HG03060 (cell line): ENCODE data around the gene URI1.
"Not testable (repeated sequence)": the region's sequence is repeated elsewhere in the genome, so short reads cannot be mapped to it uniquely, and the experiment has no call there.

Experiments used
- ATAC-seq: cut with Tn5 transposase; IDR thresholded peaks from one replicate; pipeline ENCODE4 v1.9.1; 2021; ENCODE audit warnings: low read depth, moderate number of reproducible peaks; ENCODE audit not compliant: unreplicated experiment

URI1 gene

GRCh38 chr19:30011051-30011578 is 69.1 kb downstream of the URI1 start:
- ATAC-seq: no peak

DNA sequence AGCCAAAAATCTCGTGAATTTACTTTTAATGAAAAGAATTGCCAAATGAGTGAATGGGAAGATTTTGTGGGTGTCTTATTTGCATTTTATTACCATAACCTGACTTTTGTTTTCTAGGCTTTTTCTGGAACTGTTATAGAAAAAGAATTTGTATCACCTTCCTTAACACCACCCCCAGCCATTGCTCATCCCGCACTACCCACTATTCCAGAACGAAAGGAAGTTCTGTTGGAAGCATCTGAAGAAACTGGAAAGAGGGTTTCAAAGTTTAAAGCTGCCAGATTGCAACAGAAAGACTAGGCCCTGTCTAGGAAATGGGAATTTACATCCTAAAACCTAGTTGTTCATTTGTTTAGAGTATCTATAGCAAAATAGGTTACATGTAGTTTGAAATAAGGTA is 72.7 kb downstream of the URI1 start:
- ATAC-seq: no peak

DNA sequence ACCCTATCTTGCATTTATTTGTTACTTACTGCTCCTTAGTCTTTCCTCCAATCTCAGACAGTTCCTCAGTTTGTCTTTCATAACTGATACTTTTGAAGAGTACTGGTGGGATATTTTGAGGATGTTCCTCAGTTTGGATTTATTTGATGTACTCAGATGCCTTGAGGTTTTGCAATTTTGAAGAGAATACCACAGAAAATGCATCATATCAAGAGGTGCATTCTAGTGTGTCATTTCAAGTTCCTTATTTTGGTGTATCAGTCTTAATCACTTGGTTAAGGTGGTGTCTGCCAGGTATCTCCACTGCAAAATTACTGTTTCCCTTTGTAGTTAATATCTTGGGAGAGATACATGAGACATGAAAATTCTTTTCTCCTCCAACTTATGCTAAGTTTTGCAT is 75.1 kb downstream of the URI1 start:
- peak; percentile 67 for ATAC-seq

- ATAC-seq: no peak
Measured at GRCh38 chr19:30020189-30020588, 78.2 kb downstream of the URI1 start.

DNA sequence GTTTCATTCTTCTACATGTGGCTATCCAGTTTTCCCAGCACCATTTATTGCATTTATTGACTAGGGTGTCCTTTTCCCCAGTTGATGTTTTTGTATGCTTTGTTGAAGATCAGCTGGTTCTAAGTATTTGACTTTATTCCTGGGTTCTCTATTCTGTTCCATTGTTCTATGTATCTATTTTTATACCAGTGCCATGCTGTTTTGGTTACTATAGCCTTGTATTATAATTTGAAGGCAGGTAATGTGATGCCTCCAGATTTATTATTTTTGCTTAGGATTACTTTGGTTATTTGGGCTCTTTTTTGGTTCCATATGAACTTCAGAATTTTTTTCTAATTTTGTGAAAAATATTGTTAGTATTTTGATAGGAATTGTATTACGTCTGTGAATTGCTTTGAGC is 80.6 kb downstream of the URI1 start:
- no peak for ATAC-seq

- ATAC-seq: no peak
Measured at GRCh38 chr19:30023330-30023729, 81.3 kb downstream of the URI1 start.

- no peak for ATAC-seq
Measured at GRCh38 chr19:30024091-30024490, 82.1 kb downstream of the URI1 start.

DNA sequence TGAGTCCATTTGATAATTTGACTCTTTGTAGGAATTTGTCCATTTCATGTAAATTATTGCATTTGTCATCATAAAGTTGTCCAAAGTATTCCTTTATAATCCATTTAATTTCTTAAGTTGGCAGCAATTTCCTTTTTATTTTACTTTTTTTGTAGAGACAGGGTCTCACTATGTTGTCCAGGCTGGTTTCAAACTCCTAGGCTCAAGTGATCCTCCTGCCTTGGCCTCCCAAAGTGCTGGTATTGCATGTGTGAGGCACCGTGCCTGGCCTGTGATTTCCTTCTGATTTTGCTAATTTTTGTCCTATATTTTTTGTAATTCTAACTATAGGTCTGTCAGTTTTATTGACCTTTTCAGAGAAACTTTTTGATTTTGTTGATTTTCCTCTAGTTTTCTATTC is 84.9 kb downstream of the URI1 start:
- ATAC-seq: no peak

DNA sequence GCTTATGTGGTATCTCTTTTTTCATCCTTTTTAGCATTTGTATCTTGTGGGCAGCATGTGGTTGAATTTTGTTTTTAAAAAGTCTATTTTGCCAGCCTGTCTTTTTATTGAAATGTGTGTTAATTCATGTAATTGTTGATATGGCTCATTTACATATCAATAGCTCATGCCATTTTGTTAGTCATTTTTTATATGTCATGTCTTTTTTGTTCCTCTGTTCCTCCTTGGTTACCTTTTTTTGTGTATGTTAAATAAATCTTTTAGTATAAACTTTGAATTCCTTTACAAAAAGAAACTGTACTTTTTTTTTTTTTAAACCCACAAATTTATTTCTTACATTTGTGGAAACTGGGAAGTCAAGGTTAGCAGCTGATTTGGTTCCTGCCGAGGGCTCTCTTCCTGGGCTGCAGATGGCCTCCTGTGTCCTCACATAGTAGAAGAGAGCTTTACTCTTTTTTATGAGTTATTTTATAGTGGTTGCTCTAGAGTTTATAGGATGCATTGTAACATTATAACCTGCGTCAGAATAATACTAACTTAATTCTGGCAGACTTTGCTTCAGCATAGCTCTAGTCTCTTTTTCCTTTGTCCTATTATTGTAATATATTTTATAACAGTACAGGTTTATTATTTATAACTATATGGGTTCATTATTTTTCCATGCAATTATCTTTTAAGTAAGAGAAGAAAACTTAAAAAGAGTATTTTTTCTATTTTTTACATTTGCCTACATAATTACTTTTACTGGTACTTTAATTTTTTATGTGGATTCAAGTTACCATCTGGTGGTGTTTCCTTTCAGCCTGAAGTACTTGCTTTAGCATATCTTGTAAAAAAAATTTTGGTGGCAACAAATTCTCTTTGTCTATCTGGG is 86.3 kb downstream of the URI1 start:
- ATAC-seq: no peak

- no peak for ATAC-seq
Measured at GRCh38 chr19:30028992-30029343, 86.9 kb downstream of the URI1 start.

DNA sequence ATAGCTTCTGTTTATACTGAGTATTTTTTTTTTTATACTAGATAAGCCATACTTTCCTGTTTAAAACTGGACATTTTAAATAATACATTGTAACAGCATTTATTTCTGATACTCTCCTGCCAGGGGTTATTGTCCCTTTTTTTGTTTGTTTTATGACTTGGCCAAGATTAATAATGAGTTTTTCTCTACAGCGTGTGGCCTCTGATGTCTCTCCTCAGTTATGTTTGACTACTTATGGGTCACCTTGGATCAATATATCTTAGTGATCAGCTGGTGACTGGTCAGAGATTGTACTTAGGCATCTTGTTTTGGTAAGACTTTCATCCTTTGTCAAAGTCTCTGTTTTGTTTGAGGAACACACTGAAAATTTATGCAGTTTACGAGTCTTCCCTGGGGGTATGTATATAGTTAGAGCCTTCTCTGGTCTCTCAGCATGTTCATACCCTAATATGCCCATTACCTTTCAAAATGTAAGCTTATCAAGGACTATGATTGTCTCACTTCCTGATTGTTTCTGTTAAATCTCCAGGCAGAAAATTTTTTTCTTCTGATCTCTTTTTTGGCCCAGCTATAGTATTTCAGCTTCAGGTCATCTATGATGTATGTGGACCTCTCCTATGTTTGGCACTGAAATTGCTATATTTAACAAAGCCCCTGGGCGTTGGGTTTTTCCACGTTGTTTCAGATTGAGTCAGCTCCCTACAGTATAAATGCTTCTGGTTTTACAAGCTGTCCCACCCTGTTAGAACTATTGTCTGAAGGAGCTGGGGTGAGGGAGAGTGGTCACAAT is 87.9 kb downstream of the URI1 start:
- peak; percentile 57 for ATAC-seq

DNA sequence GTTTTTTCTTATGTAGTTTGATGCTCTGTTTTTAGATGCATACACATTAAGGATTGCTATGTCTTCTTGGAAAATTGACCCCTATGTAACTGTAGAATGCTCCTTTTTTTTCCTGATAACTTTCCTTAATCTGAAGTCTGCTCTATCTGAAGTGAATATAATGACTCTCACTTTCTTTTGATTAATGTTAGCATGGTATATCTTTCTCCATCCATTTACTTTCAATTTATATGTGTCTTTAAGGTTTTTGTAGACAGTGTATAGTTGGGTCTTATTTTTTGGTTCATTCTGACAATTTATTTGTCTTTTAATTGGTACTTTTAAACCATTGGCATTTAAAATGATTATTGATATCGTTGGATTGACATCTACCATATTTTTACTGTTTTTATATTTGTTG is 92.3 kb downstream of the URI1 start:
- no peak for ATAC-seq

DNA sequence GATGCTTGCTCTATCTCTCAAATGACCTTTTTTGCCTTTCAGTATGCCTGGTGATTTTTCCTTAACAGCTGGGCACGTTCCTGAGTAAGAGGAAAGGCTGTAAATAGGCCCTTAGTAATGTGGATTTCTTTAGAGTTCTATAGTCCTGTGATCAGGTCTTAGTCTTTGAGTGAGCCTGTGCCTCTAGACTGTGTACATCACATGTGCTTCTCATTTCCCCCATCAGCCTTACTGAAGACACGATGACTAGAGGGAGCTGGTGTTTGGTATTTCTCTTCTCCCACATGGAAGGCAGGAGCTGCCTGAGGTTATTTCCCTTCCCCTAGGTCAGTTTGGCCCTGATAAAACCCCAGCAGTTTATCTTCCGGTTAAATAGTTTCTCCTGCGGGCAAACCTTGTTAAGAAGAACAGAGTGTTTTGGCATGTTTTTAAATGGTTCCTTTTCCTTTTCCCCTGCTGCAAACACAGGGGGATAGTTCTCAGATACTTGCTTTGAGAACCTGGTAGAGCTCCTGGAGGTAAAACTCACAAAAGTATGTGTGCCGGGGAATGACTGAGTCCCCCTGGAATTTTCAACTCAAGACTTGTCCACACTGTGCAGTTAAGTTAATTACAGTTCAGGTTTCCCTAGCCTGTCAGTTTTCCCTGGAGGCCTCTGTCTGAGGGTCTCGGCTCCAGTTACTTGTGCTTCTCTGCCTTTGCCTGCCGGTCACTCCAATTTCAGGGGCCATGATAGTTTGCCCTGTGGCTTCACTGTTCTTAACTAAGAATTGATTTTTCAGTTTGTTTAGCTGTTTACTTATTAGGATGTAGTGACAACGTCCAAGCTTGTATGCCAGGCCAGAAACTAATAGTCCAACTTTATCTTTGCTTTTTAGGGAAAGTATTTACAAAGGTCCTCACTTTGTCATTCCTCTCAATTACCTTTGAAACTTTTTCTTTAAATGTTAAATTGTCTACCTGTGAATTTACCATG is 94.4 kb downstream of the URI1 start:
- no peak for ATAC-seq

- ATAC-seq: no peak
Measured at GRCh38 chr19:30037835-30038234, 95.8 kb downstream of the URI1 start.

GRCh38 chr19:30041931-30042330 is 99.9 kb downstream of the URI1 start:
- ATAC-seq: not testable (repeated sequence)

DNA sequence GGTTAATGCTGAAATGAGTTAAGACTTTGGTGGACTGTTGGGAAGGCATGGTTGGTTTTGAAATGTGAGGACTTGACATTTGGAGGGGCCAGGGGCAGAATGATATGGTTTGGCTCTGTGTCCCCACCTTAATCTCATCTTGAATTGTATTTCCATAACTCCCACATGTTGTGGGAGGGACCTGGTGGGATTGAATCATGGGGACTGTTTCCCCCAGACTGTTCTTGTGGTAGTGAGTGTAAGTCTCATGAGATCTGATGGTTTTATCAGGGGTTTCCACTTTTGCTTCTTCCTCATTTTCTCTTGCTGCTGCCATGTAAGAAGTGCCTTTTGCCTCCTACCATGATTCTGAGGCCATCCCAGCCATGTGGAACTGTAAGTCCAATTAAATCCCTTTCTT is 101.0 kb downstream of the URI1 start:
- not testable (repeated sequence) for ATAC-seq

- no peak for ATAC-seq
Measured at GRCh38 chr19:30044273-30045248, 102.5 kb downstream of the URI1 start.

GRCh38 chr19:30046522-30046921 is 104.5 kb downstream of the URI1 start:
- ATAC-seq: no peak

DNA sequence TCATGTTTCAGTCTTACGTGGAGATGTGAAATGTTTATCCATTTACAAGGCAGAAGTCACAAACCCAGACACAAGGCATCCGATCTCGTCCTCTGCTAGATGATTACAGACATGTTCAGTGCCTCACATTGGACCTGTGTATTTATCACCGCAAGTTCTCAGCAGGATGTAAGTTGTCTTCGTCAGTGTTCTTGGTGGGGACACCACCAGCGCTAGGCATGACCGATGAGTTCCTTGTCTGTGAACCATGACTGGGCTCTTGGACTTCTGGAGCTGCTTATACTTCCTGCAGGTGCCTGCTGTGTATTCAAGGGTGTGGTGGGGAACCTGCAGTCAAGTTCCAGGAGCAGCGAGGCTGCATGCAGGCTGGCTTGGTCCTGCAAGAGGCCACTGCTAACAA is 105.4 kb downstream of the URI1 start:
- no peak for ATAC-seq
